ENCODE data around the gene DIRAS1. TPM values are rescaled to one million over a fixed set of nuclear protein-coding genes. Genes with fewer than 3 reads are reported as not detected.

Gene DIRAS1
- total RNA-seq, 1 experiment from 2014 or later: 18.5 TPM

GRCh38 chr19:2758601-2759313 is 37.6 kb upstream of the DIRAS1 start:
- Histone ChIP-seq H3K4me3 (ENCODE audit: low read depth in 2 of 2, low read length in 2 of 2) (no peak overlapping the region), H3K36me3 (ENCODE audit: control insufficient read depth, insufficient read depth, low read length) (no peaks in the 10 kb centered on the region; the same call in 1 of the 2 replicates), H3K27ac (ENCODE audit: low read length) (no peak overlapping the region), H3K4me1 (ENCODE audit: control insufficient read depth, insufficient read depth, low read length) (no peaks in the 10 kb centered on the region), H3K9me3 (ENCODE audit: control insufficient read depth, insufficient read depth, low read depth, low read length) (no peaks in the 10 kb centered on the region), H3K27me3 (ENCODE audit: control insufficient read depth, insufficient read depth, low read length) (no peaks in the 10 kb centered on the region)
- in situ Hi-C loops (cut with HindIII; ENCODE audit: low pct_unique_long_range_greater_than_20kb, low sequenced_read_pairs) (no loop called here), intact Hi-C loops (cut with micrococcal nuclease; ENCODE audit: unreplicated experiment) (no loop called here)
- POLR2A ChIA-PET: no interaction called here
- no peak for TF ChIP-seq POLR2AphosphoS5 (IDR thresholded peaks at IDR 0.05; ENCODE audit: low read depth, low read length)
- TF ChIP-seq CTCF (IDR thresholded peaks at IDR 0.05): no peak
- no peak for TF ChIP-seq SIN3A (IDR thresholded peaks at IDR 0.05; ENCODE audit: borderline replicate concordance, insufficient read depth, low read depth, low read length)
- no peak for TF ChIP-seq TCF7L2 (IDR thresholded peaks at IDR 0.05; ENCODE audit: low read depth, low read length)
- TF ChIP-seq REST (IDR thresholded peaks at IDR 0.05; ENCODE audit: insufficient read depth in 1 of 2, low read depth in 2 of 2, low read length in 1 of 2): no peak
- ATAC-seq (no peak), DNase-seq (ENCODE audit: low read depth, low spot score) (no peak)
- CTCF ChIA-PET: no interaction called here
- no TSS peak for BruUV-seq (replicated peaks)

GRCh38 chr19:2756921-2757881 is 36.0 kb upstream of the DIRAS1 start:
- ChIA-PET POLR2A (no interaction called here), CTCF (no interaction called here)
- in situ Hi-C loops (cut with HindIII; ENCODE audit: low pct_unique_long_range_greater_than_20kb, low sequenced_read_pairs) (no loop called here), intact Hi-C loops (cut with micrococcal nuclease; ENCODE audit: unreplicated experiment) (no loop called here)
- Histone ChIP-seq H3K4me3 (ENCODE audit: low read depth in 2 of 2, low read length in 2 of 2) (no peak overlapping the region), H3K27ac (ENCODE audit: low read length) (no peak overlapping the region), H3K27me3 (ENCODE audit: control insufficient read depth, insufficient read depth, low read length) (no peaks in the 10 kb centered on the region), H3K36me3 (ENCODE audit: control insufficient read depth, insufficient read depth, low read length) (no peaks in the 10 kb centered on the region; the same call in 1 of the 2 replicates), H3K9me3 (ENCODE audit: control insufficient read depth, insufficient read depth, low read depth, low read length) (no peaks in the 10 kb centered on the region), H3K4me1 (ENCODE audit: control insufficient read depth, insufficient read depth, low read length) (no peaks in the 10 kb centered on the region)
- TF ChIP-seq TCF7L2 (IDR thresholded peaks at IDR 0.05; ENCODE audit: low read depth, low read length): no peak
- TF ChIP-seq POLR2AphosphoS5 (IDR thresholded peaks at IDR 0.05; ENCODE audit: low read depth, low read length): no peak
- TF ChIP-seq SIN3A (IDR thresholded peaks at IDR 0.05; ENCODE audit: borderline replicate concordance, insufficient read depth, low read depth, low read length): no peak
- TF ChIP-seq CTCF (IDR thresholded peaks at IDR 0.05): no peak
- TF ChIP-seq REST (IDR thresholded peaks at IDR 0.05; ENCODE audit: insufficient read depth in 1 of 2, low read depth in 2 of 2, low read length in 1 of 2): no peak
- BruUV-seq (replicated peaks): no TSS peak
- DNase-seq (ENCODE audit: low read depth, low spot score) (no peak), ATAC-seq (no peak)

Data from Panc1 (cell line).